ENCODE results near the gene MKLN1. TPM values are rescaled to one million over a fixed set of nuclear protein-coding genes. Genes with fewer than 3 reads are reported as not detected.

MKLN1 gene
- total RNA-seq, 1 donor from 2014 or later, result 99.6 TPM

DNA sequence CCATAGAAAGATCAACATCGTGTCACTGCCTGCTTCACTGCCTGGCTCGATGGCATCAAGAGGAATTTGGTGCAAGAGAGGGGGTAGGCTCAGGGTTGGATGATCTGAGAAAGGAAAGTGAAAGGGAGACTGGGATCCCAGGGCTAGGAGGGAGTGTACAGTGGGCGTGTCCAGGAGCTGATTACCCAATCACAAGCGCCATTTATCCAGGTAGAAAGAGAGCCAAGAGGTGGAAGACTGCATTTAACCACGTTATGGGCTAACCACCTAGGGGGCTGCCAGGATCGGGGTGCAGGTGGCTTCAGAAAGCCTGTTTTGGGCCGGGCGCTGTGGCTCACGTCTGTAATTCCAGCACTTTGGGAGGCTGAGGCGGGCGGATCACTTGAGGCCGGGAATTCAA is 218.4 kb downstream of the MKLN1 start:
- DNase-seq (ENCODE audit: low spot score), result no peak

Other genes starting within 250 kb of the MKLN1 start
- 64.4 TPM for gene PODXL, start 228.8 kb downstream of the MKLN1 start, total RNA-seq

All from ureter (tissue), 1 donor.